Cerebellar cortex (tissue), 1 donor: ENCODE data around the gene PAK1.
"Not testable (repeated sequence)": the region's sequence is repeated elsewhere in the genome, so short reads cannot be mapped to it uniquely, and the experiment has no call there.

Source experiments
- DNase-seq: peaks from one replicate; pipeline ENCODE4 v3.0.0-alpha.2; 2015; ENCODE audit warnings: low spot score

The PAK1 gene

GRCh38 chr11:77303328-77303727 lies 170.6 kb downstream of the PAK1 start:
- DNase-seq, result no peak

- DNase-seq, result no peak
Measured at GRCh38 chr11:77302752-77303151, 171.1 kb downstream of the PAK1 start.

GRCh38 chr11:77301510-77301909 lies 172.4 kb downstream of the PAK1 start, which contains the start of gene GDPD4:
Gene GDPD4, minus strand, starts transcription at chr11:77301686. Its CDS starts 16,549 bp downstream, at chr11:77285137.
- no peak for DNase-seq

GRCh38 chr11:77300695-77301094 lies 173.2 kb downstream of the PAK1 start:
- DNase-seq, result no peak

GRCh38 chr11:77300028-77300427 lies 173.9 kb downstream of the PAK1 start:
- DNase-seq, result not testable (repeated sequence)

- no peak for DNase-seq
Measured at GRCh38 chr11:77299528-77299993, 174.3 kb downstream of the PAK1 start.

GRCh38 chr11:77294040-77294439 lies 179.9 kb downstream of the PAK1 start:
- no peak for DNase-seq

GRCh38 chr11:77289737-77290136 lies 184.2 kb downstream of the PAK1 start:
- DNase-seq, result no peak

GRCh38 chr11:77287615-77288273 lies 186.2 kb downstream of the PAK1 start:
- DNase-seq, result no peak

- no peak for DNase-seq
Measured at GRCh38 chr11:77287136-77287535, 186.8 kb downstream of the PAK1 start.

GRCh38 chr11:77284476-77285468 lies 189.1 kb downstream of the PAK1 start:
- DNase-seq, result no peak

- no peak for DNase-seq
Measured at GRCh38 chr11:77283101-77283500, 190.8 kb downstream of the PAK1 start.

GRCh38 chr11:77278595-77279506 lies 195.0 kb downstream of the PAK1 start:
- no peak for DNase-seq

- DNase-seq, result no peak
Measured at GRCh38 chr11:77276271-77276670, 197.6 kb downstream of the PAK1 start.
